T1000 (cell line): ENCODE results near the gene ANKRD17.

Experiments used
- DNase-seq: peaks from one replicate; lab custom pipeline; 2025; ENCODE audit warnings: mixed read lengths; lab: John Stamatoyannopoulos, UW

The ANKRD17 gene

DNA sequence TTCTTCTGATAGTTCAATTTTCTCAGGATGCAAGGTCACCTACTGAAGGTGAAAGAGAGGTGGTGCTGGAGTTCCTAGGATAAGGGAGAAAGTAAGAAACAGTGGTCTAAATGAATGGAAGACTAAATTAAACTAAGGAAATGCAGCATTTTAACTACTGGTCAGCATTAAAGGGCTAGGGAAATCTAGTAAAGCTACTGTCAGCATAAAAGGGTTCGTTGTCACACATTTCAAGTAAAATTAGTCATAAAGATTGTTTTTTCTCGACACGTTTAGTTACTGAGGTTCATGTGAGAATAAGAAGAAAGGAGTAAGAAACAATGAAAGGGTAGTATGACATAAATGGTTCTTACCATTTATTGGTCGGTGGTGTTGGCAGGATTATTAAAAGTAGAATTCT lies 149.1 kb downstream of the ANKRD17 start:
- DNase-seq, result no peak

GRCh38 chr4:73104695-73105094 lies 153.9 kb downstream of the ANKRD17 start:
- DNase-seq, result no peak

- DNase-seq, result no peak
Observed at GRCh38 chr4:73103799-73104503, 154.6 kb downstream of the ANKRD17 start.

- DNase-seq, result no peak
Observed at GRCh38 chr4:73099143-73099542, 159.5 kb downstream of the ANKRD17 start.

GRCh38 chr4:73098713-73099112 lies 159.9 kb downstream of the ANKRD17 start:
- DNase-seq, result no peak

DNA sequence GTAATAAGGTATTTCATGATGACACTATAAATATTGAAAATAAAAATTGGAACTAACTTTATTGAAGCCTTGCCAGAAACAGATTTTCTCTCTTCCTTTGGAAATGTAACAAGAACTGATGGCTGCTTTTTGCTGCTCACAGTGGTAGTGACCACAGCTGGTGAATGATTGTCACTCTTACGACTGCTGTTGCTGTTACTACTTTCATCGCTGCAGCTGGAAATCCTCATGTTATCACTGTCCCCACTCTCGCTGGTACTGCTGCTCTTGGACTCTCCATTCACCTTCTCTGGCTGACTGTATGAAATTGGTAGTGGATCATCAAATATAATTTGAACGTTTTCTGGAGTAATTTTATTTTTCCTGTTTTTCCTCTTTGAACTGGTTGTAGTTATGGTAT lies 160.6 kb downstream of the ANKRD17 start:
- no peak for DNase-seq

DNA sequence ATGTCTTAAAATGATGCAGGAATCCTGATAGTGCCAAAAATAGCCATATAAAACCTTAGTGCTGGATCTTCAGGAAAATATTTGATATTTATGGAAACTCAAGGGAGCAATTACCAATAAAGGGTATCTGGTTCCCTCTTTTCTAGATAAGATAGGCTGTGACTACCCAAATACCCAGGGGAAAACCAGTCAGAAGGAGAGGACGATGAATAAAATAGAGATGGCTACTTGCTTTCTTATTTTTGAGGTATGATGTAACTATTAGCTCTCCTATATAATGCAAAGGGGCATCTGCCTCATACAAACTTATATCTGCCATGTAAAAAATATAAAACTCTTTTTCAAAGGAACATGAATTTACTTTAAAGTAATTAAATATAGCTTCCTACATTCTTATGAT lies 165.7 kb downstream of the ANKRD17 start:
- no peak for DNase-seq

- no peak for DNase-seq
Observed at GRCh38 chr4:73090738-73091137, 167.9 kb downstream of the ANKRD17 start.

GRCh38 chr4:73087871-73088270 lies 170.7 kb downstream of the ANKRD17 start:
- DNase-seq, result no peak

- DNase-seq, result no peak
Observed at GRCh38 chr4:73086095-73086868, 172.3 kb downstream of the ANKRD17 start.

DNA sequence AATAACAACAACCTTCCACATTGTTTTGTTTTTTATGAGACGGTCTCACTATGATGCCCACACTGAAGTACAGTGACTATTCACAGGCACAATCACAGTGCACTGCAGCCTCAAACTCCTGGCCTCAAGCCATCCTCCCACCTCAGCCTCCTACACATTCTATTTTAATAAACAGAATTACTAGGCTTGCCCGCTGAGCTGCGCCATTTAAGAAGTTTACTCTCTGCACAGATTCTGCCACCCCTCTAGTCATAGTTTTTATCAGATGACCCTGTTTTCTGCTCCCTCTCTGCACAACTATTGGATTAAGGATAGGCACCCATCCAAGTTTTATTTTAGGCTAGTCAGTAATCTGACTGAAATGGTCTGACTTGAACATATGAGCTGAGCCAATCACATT lies 177.8 kb downstream of the ANKRD17 start:
- DNase-seq, result no peak

- no peak for DNase-seq
Observed at GRCh38 chr4:73075832-73076231, 182.8 kb downstream of the ANKRD17 start.

DNA sequence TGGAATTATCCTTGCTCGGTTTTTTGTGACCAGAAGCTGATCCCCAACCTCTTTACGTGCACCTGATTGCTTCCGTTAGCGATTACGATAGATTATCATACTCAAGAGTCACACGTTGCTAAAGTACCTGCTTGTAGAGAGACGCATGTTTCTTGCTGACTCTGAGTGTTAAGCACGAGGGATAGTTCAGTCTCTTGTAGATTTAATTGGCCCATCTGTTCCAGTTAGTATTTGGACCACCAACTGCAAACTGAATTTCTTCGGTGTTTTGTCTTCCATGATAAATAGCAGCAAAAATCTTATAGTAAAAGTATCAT lies 188.6 kb downstream of the ANKRD17 start:
- no peak for DNase-seq

DNA sequence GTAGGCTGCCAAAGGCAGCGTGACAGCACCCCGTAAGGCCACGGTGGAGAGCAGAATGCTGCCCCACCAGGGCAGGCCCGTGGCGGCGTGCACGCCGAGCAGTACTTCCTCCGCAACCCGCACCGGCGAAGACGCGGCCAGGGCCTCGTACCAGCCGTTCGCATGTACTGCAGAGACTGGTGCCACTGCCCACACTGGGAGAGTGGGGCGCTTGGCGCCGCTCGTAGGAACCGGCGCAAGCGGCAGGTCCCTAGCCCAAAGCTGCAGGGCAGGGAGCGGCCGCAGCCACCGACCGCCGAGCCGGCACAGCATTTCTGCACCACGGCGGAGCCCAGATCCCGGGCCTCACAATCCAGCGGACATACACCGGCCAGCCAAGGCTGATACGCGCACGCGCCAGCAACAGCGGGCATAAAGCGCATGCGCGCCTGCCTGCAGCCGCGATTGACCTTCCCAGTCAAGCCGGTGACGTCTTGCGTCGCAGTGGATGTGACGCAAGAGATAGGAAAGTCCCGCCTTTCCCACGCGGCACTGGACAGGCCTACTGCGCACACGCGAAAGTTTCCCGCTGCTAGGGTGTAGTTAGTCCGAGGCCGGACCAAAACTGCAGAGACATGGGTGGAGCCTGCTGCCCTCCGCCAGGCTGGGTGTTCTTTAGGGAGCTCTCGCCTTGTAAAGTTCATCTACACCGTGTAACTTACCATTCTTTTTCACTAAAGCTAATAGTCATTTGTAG lies 189.1 kb downstream of the ANKRD17 start, which contains the start of gene COX18:
Gene COX18, minus strand, starts transcription at position 379 of the 736 bp plus-strand sequence. Its CDS starts 67 bp downstream, at position 312.
- peak; percentile 86 for DNase-seq

DNA sequence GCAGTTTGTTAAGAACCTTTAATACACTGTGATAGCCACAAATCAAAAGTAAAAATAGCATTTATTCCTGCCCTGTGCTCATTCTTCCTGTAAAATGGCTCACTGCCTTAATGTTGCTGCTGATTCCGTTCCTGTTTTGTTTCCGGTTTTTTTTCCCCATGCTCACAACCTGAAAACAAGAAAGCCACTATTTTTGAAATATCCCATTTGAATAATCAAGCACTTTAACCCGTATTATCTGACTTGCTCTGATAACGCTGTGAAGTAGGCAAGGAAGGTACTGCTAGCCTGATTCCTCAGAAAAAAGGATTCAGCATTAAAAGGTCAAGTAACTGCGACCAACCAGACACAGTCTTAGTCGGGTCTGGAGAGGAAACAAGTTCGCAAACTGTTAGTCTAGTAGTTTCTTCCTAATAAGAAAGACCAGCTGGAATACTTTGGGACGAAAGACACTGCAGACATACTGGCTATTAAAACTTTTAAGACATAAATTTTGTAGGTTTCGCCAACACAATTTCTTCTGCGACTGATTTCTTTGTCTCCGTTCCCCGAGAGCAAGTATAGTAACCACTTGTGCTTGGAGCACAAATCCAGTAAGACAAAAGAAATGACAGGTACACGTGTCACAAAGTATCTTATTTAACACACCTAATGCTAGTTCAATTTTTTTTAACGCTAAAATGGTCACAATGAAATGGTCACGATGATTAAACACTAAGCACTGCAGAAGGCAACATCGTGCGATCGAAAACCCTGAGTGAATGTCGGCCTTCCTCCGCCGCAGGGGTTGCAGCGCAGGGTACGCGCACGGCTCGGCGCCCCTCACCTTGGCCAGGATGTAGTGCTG lies 189.9 kb downstream of the ANKRD17 start:
- no peak for DNase-seq

DNA sequence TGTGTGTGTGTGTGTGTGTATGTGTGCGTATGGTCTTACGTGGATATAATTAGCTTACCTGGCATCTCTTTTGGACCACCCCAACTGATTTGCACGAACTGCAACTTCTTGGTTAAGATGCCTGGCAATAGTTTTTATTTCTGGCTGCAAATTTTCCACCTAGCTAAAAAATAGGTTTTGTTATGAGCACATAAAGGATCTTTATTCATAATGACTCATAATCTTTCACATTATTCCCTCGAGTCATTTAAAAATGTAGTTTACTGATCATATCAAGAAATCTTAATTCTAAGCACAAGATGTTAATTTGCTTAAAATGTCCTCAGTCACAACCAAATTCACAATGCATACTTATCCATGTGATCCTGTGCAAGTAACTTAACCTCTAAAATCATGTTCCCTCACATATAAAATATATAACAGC lies 190.6 kb downstream of the ANKRD17 start:
- DNase-seq, result no peak

GRCh38 chr4:73066928-73067327 lies 191.7 kb downstream of the ANKRD17 start:
- no peak for DNase-seq

- no peak for DNase-seq
Observed at GRCh38 chr4:73066445-73066844, 192.2 kb downstream of the ANKRD17 start.

DNA sequence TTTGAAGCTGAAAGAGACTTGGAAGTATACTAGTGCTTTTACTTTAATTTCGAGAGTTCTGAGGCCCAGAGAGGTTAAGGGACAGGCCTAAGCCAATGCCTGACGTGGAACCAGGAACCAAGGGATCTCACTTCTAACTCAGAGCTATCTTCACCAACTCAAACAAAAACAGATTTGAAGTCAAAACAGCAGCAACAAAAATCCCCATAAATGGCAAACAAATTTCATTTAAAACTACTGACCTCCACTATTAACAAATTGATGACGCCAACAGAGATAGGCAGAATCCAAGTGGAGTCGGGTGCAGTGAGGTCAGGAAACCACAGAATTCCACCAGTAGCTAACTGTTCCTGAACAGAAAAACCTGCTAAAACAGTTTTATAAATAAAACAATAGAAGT lies 194.1 kb downstream of the ANKRD17 start:
- DNase-seq, result no peak

DNA sequence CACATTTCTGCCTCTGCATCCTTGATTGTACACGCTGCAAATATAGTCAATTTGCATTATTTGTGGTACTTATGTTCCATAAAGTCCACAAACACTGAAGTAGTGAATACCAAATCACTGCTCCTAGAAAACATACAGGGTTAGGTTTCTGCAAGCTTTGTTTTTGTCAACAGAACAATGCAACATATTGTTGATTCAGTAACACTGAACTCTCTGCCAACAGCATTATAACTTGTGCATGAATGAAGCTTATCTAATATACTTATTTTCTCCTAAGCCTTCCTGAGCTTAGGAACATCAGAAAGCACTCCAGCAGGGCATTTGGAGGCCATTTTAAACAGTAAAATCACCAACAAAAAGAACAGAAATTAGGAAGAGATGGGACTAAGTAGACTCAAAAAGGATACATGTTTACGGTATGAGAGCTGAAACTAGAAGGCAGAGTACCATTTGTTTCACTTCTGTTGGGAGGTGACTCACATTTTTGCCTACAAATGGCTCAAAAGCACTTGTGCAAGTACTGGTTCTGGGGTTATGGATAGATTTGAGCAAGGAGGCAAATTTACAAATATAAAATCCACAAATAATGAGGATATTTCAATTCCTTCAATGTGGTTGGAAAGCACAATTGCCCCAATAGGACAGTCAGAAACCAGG lies 203.2 kb downstream of the ANKRD17 start:
- no peak for DNase-seq

GRCh38 chr4:73053974-73054480 lies 204.6 kb downstream of the ANKRD17 start:
- DNase-seq, result no peak
